PFSK-1 (cell line): Measurements from ENCODE around the gene AOPEP.

Experiments
- FOXP2 ChIP-seq: optimal IDR thresholded peaks from 2 replicates; pipeline ENCODE3; 2011; ENCODE audit warnings: borderline replicate concordance, control low read depth, inconsistent platforms; ENCODE audit not compliant: insufficient read depth; ENCODE audit errors: extremely low read length, extremely low read depth
- POLR2AphosphoS5 ChIP-seq: IDR thresholded peaks from 2 replicates; pipeline ENCODE4 v1.6.1; 2012; ENCODE audit warnings: low read depth, mild to moderate bottlenecking, control low read depth, low read length, moderate library complexity
- REST ChIP-seq, 2 experiments: IDR thresholded peaks; 2 replicates each; pipeline versions ENCODE4 v1.6.1 to v1.8.0; 2011 to 2012; ENCODE audit warnings: low read depth in 2 of 2, low read length in 2 of 2, control low read depth in 1 of 2, inconsistent platforms in 1 of 2, mild to moderate bottlenecking in 1 of 2, moderate library complexity in 1 of 2; ENCODE audit not compliant: insufficient read depth in 1 of 2
- SIN3A ChIP-seq: IDR thresholded peaks from 2 replicates; pipeline ENCODE4 v1.6.1; 2012; ENCODE audit warnings: mild to moderate bottlenecking, low read length, moderate library complexity, borderline replicate concordance; ENCODE audit not compliant: insufficient read depth
- TAF1 ChIP-seq: IDR thresholded peaks from 2 replicates; pipeline ENCODE4 v1.6.1; 2012; ENCODE audit warnings: low read length, control low read depth, borderline replicate concordance; ENCODE audit not compliant: insufficient read depth

- no peak for TF ChIP-seq POLR2AphosphoS5
- no peak for TF ChIP-seq REST (IDR thresholded peaks at IDR 0.05; ENCODE audit: insufficient read depth in 1 of 2, low read depth in 2 of 2, low read length in 2 of 2)
- no peak for TF ChIP-seq SIN3A
- TF ChIP-seq TAF1, result no peak
- TF ChIP-seq FOXP2, result no peak
These were observed 357.9 kb downstream of the AOPEP start for GRCh38 chr9:95084254-95084934.
